Stimulated activated CD4-positive, alpha-beta T cell treated with anti-CD3 and anti-CD28 coated beads, Interleukin-2, amount 100 ng/mL, for 4 hours (primary cell): ENCODE measurements around the gene SPESP1.

Source experiments
- DNase-seq: peaks from one replicate; pipeline ENCODE4 v3.0.0-alpha.2; 2020; ENCODE audit warnings: low read depth

The SPESP1 gene

GRCh38 chr15:68930268-68931022, at the start of gene SPESP1:
Gene SPESP1 (plus strand): TSS chr15:68930525. CDS start chr15:68930654, 129 bp downstream.
- peak; percentile 21 for DNase-seq

- no peak for DNase-seq
Measured at GRCh38 chr15:68885070-68885469, 45.3 kb upstream of the SPESP1 start.

- DNase-seq, result no peak
Measured at GRCh38 chr15:68887120-68887519, 43.2 kb upstream of the SPESP1 start.

GRCh38 chr15:68887819-68888218, 42.5 kb upstream of the SPESP1 start:
- DNase-seq, result no peak

- DNase-seq, result no peak
Measured at GRCh38 chr15:68888419-68888818, 41.9 kb upstream of the SPESP1 start.

- DNase-seq, result no peak
Measured at GRCh38 chr15:68894208-68894607, 36.1 kb upstream of the SPESP1 start.

GRCh38 chr15:68896178-68896577, 34.1 kb upstream of the SPESP1 start:
- no peak for DNase-seq

- DNase-seq, result no peak
Measured at GRCh38 chr15:68897016-68897415, 33.3 kb upstream of the SPESP1 start.

GRCh38 chr15:68900027-68900426, 30.3 kb upstream of the SPESP1 start:
- DNase-seq, result no peak

GRCh38 chr15:68907396-68907923, 22.9 kb upstream of the SPESP1 start:
- no peak for DNase-seq

GRCh38 chr15:68909601-68910100, 20.7 kb upstream of the SPESP1 start:
- no peak for DNase-seq

GRCh38 chr15:68910341-68910740, 20.0 kb upstream of the SPESP1 start:
- DNase-seq, result no peak

- no peak for DNase-seq
Measured at GRCh38 chr15:68910816-68911215, 19.5 kb upstream of the SPESP1 start.

GRCh38 chr15:68921926-68922325, 8.4 kb upstream of the SPESP1 start:
- DNase-seq, result no peak

- DNase-seq, result peak; percentile 35
Measured at GRCh38 chr15:68924866-68925560, 5.3 kb upstream of the SPESP1 start.

GRCh38 chr15:68933001-68933400, 2.7 kb downstream of the SPESP1 start:
- no peak for DNase-seq

GRCh38 chr15:68934341-68934740, 4.0 kb downstream of the SPESP1 start:
- DNase-seq, result no peak

- DNase-seq, result no peak
Measured at GRCh38 chr15:68935400-68935937, 5.1 kb downstream of the SPESP1 start.

GRCh38 chr15:68939501-68939900, 9.2 kb downstream of the SPESP1 start:
- DNase-seq, result no peak

GRCh38 chr15:68951813-68952212, 21.5 kb downstream of the SPESP1 start:
- no peak for DNase-seq

GRCh38 chr15:68957696-68958095, 27.4 kb downstream of the SPESP1 start:
- DNase-seq, result no peak

- DNase-seq, result no peak
Measured at GRCh38 chr15:68958597-68958996, 28.3 kb downstream of the SPESP1 start.

- DNase-seq, result no peak
Measured at GRCh38 chr15:68962465-68962864, 32.1 kb downstream of the SPESP1 start.
